Pancreas (tissue), 10 donors: Measurements from ENCODE around the gene JKAMP. TPM values are rescaled to one million over a fixed set of nuclear protein-coding genes. Genes with fewer than 3 reads are reported as not detected.
"Not testable (repeated sequence)": the region's sequence is repeated elsewhere in the genome, so short reads cannot be mapped to it uniquely, and the experiment has no call there.

ENCODE experiments used
- ATAC-seq, 4 donors: fragments of 200-7000 bp; cut with Tn5 transposase; one replicate each; pipeline versions ENCODE4 v1.8.0 to v1.9.1; 2020; ENCODE audit warnings: mild to moderate bottlenecking in 4 of 4, moderate library complexity in 4 of 4
- DNase-seq, 6 donors: peaks; one replicate each; pipeline ENCODE4 v3.0.0-alpha.2; 2020
- FAIRE-seq: peaks from 2 replicates; lab custom pipeline; 2012; peaks lifted over from hg19 to GRCh38; lab: Jason Lieb, UNC
- H3K27ac ChIP-seq, 4 donors: fragments of 200-600 bp; sonication (generic); 1 replicate in 3 of 4; 2 replicates in 1 of 4; pipeline versions ENCODE4 v1.5.0 to v1.8.0; 2020
- H3K27me3 ChIP-seq, 4 donors: fragments of 200-600 bp; one replicate each; pipeline ENCODE4 v1.8.0; 2021
- H3K36me3 ChIP-seq, 3 donors: fragments of 200-600 bp; sonication (generic) in 1 of 3; one replicate each; pipeline versions ENCODE4 v1.5.0 to v1.8.0; 2020 to 2021
- H3K4me1 ChIP-seq, 3 donors: fragments of 200-600 bp; one replicate each; pipeline ENCODE4 v1.8.0; 2021
- H3K4me3 ChIP-seq, 4 donors: fragments of 200-600 bp; sonication (generic) in 2 of 4; one replicate each; pipeline versions ENCODE4 v1.5.0 to v1.8.0; 2020 to 2021
- H3K9me3 ChIP-seq, 4 donors: fragments of 200-600 bp; one replicate each; pipeline ENCODE4 v1.8.0; 2021
- CTCF ChIP-seq, 4 donors: fragments of 200-600 bp; sonication (generic) in 3 of 4; IDR thresholded peaks; one replicate each; pipeline versions ENCODE4 v1.5.0 to v1.8.0; 2021; ENCODE audit warnings: antibody characterized with exemption in 4 of 4
- WGBS, 2 donors: extraction: QIAGEN DNeasy Blood & Tissue Kit; methylation state at CpG; one replicate each; pipeline ENCODE4 v1.1.7; 2013; 5-methylcytosine and 5-hydroxymethylcytosine counted together
- intact Hi-C, 3 donors: fragments of 100-400 bp; cut with DNase I; formaldehyde crosslinking; loops; one replicate each; pipeline versions ENCODE4 v1.11.1 to v1.14.2; 2022
- polyA plus RNA-seq, 2 donors: library from polyadenylated mRNA; stranded (reverse); fragments of 200-250 nt; gene quantifications; one replicate each; pipeline ENCODE4 v1.2.3, GENCODE V29; 2013
- total RNA-seq, 6 donors: library from RNA; stranded (reverse); fragmentation: NEBNext Ultra II Directional in 4 of 6; extraction: Animal tissue kit (Norgen Biotek cat#: 25700) in 4 of 6; gene quantifications; one replicate each; pipeline versions ENCODE4 v1.2.1 to v1.2.4, GENCODE V29; 2021 to 2023
- donor health status: healthy with polysubstance abuse.
- donor health status: DM: no; HTN: no; CAD: no; lungs with moderate emphysema.
- donor health status: DM: no; HTN: no; CAD: no.
- donor health status: control.
- donor health status: control.
- donor health status: Bipolar disorder and iron deficiency.
- donor health status: DM: yes; HTN: yes; CAD: no.
- donor health status: DM: no; HTN: no; CAD: no.
- donor health status: DM: no; HTN: no; CAD: no.
- donor health status: DM: yes; HTN: yes; CAD: no.

Gene JKAMP
- total and polyA plus RNA-seq, 8 donors = 7.7 to 32.1 (median 13.9) TPM

DNA sequence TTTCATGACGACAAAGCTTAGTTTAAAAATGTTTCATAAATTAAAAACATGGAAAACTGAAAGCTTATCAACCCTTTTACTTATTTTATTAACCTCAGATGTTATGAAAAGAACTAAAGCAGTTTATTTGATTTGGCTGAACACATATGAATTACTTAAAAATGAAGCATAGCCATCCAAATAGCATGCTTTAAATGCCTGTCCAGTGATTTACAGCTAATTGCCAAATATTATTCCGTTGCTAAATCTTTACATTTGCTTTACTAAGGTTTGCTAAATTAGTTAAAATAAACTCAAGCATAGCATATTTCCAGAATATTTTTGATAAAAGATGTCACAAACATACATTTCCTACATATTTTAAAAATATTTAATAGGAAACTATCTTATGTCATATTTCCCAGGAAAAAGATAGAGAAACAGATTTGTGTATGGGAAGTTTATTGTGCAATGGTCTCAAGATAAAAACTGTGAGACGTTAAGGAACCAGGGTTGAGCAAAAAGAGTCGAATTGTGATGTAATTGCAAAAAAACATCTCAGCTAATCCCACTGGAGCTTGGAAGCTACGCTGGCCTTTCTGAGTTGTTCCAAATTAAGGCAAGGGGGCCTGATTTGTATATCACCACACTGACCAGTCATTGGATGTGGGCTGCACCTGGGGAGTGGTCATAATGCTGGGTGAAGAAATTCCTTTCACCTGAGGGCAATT lies 44.9 kb upstream of the JKAMP start:
- ATAC-seq = peak in 1 of 4 donors; percentile 22
- WGBS, 2 donors = 62 to 69% methylated on average over 5 of the region's 5 CpGs
- Histone ChIP-seq H3K27me3 (peaks cover 0 to 4% (median 0%) of the 10 kb centered on the region in 4 donors), H3K4me1 (no peaks in the 10 kb centered on the region), H3K9me3 (no peaks in the 10 kb centered on the region), H3K4me3 (no peak overlapping the region), H3K27ac (no peak overlapping the region), H3K36me3 (no peaks in the 10 kb centered on the region)
- intact Hi-C loops = no loop called here
- FAIRE-seq = no peak
- DNase-seq = no peak
- no peak for TF ChIP-seq CTCF (IDR thresholded peaks at IDR 0.05)

GRCh38 chr14:59448673-59449072 lies 35.6 kb upstream of the JKAMP start:
- H3K27ac ChIP-seq, intact Hi-C loops, FAIRE-seq, H3K4me1 ChIP-seq, ATAC-seq, DNase-seq, H3K36me3 ChIP-seq, H3K9me3 ChIP-seq, H3K27me3 ChIP-seq, H3K4me3 ChIP-seq: not testable (repeated sequence)
- WGBS, 2 donors = 74 to 75% methylated on average over 2 of the region's 2 CpGs

GRCh38 chr14:59450716-59451115 lies 33.6 kb upstream of the JKAMP start:
- Histone ChIP-seq H3K4me1 (no peaks in the 10 kb centered on the region), H3K27ac (no peak overlapping the region), H3K36me3 (no peaks in the 10 kb centered on the region), H3K9me3 (no peaks in the 10 kb centered on the region), H3K27me3 (no peaks in the 10 kb centered on the region), H3K4me3 (no peak overlapping the region)
- no peak for ATAC-seq
- 92 to 95% methylated on average over 3 of the region's 3 CpGs for WGBS, 2 donors
- intact Hi-C loops = loop anchor here in 1 of 3 donors (10.0 kb wide), 1 partner anchor 316 kb away; no protein-coding TSS in a partner anchor
- no peak for DNase-seq
- TF ChIP-seq CTCF (IDR thresholded peaks at IDR 0.05) = no peak
- no peak for FAIRE-seq

DNA sequence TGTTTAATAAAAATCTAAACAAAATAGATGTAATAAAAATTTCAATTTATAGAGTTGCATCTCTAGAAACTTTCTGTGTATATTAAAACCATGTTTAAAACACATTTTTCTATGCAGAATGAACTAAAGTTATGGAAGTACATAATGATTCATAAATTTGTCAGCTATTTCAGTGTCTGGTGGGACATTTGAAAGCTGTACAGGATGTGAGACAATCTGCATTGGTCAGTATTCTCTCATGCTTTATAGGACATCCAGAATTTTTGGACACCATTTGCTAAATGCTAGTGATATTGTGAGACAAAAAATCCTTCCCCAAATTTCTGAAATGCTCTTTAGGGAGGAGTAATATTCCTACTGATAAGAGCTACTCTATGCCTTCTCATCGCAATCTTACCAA lies 32.5 kb upstream of the JKAMP start:
- intact Hi-C loops = loop anchor here in 1 of 3 donors (10.0 kb wide), 1 partner anchor 317 kb away; no protein-coding TSS in a partner anchor
- Histone ChIP-seq H3K9me3 (no peaks in the 10 kb centered on the region), H3K36me3 (no peaks in the 10 kb centered on the region), H3K4me3 (no peak overlapping the region), H3K27ac (no peak overlapping the region), H3K4me1 (no peaks in the 10 kb centered on the region), H3K27me3 (no peaks in the 10 kb centered on the region)
- WGBS, 2 donors = 95 to 97% methylated on average over 1 of the region's 1 CpG
- ATAC-seq (no peak), FAIRE-seq (no peak), DNase-seq (no peak)
- TF ChIP-seq CTCF (IDR thresholded peaks at IDR 0.05) = no peak

GRCh38 chr14:59454139-59454538 lies 30.2 kb upstream of the JKAMP start:
- intact Hi-C loops = loop anchor here in 1 of 3 donors (10.0 kb wide), 1 partner anchor 319 kb away; no protein-coding TSS in a partner anchor
- H3K4me1 ChIP-seq = no peaks in the 10 kb centered on the region
- no peak overlapping the region for H3K4me3 ChIP-seq
- H3K36me3 ChIP-seq = no peaks in the 10 kb centered on the region
- WGBS, 2 donors = 40% methylated on average over 2 of the region's 2 CpGs
- no peaks in the 10 kb centered on the region for H3K9me3 ChIP-seq
- FAIRE-seq = no peak
- no peak for TF ChIP-seq CTCF (IDR thresholded peaks at IDR 0.05)
- H3K27ac ChIP-seq = no peak overlapping the region
- no peaks in the 10 kb centered on the region for H3K27me3 ChIP-seq
- peak in 3 of 4 donors; percentile 33 to 62 (median 46) for ATAC-seq
- no peak for DNase-seq
